NCI-H1436 treated with DMSO at 0.1 percent for 48 hours (cell line): ENCODE measurements around the gene AOC3.
"Not testable (repeated sequence)": the region's sequence is repeated elsewhere in the genome, so short reads cannot be mapped to it uniquely, and the experiment has no call there.

ENCODE experiments used
- DNase-seq: peaks from one replicate; lab custom pipeline; 2025; lab: John Stamatoyannopoulos, UW

The AOC3 gene

DNA sequence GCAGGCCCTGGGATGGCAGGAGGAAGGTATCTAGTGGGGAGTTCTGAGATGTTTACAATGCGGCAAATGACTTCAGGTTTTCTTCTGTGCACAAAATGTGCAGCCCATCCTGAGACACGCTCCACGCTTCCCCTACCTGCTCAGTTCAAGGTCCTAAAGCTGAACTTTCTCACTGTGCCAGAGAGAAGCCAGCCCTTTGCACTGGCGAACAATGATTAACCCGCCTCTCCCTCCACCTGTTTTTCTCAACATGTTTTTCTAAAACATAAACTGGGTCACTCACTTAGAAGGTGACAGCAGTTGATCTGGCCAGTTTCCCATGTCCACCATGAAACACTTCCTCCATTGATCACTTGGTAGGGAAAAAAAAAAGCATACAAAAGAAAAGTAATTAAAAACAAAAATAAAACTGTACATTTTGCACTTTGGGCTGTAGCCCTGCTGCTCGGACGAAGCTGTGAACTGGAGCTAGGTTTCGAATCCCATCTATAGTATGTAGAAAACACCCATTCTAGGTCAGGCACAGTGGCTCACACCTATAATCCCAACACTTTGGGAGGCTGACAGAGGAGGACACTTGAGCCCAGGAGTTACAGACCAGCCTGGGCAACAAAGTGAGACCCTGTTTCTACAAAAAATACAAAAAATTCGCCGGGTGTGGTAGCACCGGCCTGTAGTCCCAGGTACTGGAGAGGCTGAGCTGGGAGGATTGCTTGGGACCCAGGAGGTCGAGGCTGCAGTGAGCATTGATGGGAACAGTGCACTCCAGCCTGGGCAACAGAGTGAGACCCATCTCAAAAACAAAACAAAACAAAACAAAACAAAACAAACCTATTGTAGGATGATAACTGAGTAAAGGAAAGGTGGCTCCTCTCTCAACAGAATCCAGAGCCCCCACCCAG, 43.5 kb downstream of the AOC3 start:
- no peak for DNase-seq

DNA sequence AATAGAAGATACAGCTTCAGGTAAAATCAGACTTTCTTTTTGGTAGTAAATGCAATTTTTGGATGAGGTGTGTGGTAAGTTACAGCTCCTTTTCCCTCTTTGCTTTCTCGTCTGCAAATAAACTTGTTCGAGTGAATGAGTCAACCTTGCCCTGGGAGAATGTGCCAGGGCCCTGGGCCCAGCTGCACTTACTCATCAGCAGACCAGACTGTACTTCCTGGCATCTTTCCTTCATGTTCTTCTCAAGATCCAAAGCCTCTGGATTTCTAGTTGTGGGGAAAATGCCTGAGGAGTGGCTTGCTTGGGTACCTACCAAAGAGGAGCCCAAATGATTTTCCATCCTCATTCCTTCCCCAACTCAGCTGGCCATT, 44.2 kb downstream of the AOC3 start:
- no peak for DNase-seq

DNA sequence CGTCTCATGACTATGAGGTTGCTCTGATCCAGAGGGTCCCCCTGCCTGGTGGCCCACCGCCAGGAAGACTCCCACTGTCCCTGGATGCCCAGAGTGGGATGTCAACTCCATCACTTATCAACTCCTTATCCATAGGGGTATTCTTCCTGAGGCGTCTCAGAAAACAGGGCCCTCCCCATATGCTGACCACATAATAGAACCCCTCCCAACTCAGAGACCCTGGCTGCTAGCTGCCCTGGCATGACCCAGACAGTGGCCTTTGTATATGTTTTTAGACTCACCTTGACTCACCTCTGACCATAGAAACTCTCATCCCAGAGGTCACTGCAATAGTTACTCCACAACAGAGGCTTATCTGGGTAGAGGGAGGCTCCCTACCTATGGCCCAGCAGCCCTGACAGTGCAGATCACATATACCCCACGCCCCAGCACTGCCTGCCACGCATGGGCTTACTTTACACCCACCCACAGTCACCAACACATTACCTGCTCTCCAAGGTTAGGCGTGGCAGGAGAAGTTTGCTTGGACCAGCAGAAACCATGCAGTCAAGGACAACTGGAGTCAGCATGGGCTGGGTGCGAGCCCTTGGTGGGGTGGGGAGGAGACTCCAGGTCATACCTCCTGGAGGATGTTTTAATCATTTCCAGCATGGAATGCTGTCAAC, 47.3 kb downstream of the AOC3 start:
- DNase-seq, result no peak

DNA sequence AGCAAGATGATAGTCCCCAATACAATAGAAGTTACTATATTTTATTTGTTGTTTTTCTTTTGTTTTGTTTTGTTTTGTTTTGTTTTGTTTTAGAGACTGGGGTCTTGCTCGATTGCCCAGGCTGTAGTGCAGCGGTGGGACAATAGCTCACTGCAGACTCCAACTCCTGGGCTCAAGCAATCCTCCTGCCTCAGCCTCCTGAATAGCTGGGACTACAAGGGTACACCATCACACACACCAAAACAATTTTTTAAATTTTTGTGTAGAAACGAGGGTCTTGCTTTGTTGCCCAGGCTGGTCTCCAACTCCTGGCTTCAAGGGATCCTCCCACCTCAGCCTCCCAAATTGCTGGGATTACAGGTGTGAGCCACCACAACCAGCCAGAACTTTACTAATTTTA, 49.0 kb downstream of the AOC3 start:
- DNase-seq, result not testable (repeated sequence)

DNA sequence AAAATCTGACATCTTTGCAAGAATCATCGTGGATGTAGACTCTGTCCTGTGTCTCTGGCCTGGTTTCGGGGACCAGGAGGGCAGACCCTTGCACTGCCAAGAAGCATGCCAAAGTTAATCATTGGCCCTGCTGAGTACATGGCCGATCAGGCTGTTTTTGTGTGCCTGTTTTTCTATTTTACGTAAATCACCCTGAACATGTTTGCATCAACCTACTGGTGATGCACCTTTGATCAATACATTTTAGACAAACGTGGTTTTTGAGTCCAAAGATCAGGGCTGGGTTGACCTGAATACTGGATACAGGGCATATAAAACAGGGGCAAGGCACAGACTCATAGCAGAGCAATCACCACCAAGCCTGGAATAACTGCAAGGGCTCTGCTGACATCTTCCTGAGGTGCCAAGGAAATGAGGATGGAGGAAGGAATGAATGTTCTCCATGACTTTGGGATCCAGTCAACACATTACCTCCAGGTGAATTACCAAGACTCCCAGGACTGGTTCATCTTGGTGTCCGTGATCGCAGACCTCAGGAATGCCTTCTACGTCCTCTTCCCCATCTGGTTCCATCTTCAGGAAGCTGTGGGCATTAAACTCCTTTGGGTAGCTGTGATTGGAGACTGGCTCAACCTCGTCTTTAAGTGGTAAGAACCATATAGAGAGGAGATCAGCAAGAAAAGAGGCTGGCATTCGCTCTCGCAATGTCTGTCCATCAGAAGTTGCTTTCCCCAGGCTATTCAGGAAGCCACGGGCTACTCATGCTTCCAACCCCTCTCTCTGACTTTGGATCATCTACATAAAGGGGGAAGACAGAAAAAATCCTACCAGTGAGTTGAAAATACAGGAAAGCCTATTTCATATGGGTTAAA, 49.7 kb downstream of the AOC3 start, which contains the start of gene G6PC1:
Gene G6PC1 (plus strand): TSS at position 340 of the 872 bp plus-strand sequence. CDS start 78 bp downstream, at position 418.
- DNase-seq, result no peak

DNA sequence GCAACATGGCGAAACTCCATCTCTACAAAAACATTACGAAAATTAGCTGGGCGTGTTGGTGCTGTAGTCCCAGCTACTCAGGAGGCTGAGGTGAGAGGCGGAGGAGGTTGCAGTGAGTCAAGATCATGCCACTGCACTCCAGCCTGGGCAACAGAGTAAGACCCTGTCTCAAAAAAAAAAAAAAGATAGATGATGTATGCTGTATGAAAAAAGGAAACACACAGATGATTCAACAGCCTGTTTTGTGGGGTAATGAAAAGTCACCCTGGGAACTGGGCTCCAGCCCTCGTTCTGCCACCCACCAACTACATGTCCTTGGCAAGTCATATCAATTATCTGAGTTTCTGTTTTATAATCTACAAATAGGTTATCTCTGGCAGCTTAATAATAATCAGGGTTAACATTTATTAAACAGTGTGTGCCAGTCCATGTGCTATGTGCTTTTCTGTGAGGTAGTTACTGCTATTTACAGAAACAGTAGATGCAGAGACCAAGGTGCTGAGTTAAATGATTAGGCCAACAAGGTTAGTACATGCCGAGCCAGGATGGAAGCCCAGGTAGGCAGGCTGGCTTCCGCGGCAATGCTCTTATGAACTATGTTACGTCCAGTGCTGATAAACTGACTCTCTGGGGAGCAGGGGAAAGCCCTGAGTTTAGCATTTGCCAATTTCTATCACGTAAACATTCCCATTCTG, 50.7 kb downstream of the AOC3 start:
- no peak for DNase-seq

DNA sequence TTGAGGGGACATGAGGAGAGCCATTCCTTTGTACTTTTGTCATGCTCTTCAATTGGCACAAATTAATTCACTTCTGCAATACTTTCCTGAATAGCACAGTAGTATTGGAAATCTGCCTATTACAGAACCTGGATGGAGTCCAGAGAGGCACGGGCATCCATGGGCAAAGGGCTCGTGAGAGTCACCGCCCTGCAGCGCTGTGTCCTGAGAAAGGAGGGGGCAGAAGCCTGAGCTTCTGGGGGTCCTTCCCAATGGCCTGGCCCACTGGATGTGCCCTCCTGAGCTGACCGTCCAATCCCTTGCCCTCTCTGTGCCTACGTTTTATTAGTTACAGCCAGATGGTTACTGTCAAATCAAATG, 53.1 kb downstream of the AOC3 start:
- no peak for DNase-seq

DNA sequence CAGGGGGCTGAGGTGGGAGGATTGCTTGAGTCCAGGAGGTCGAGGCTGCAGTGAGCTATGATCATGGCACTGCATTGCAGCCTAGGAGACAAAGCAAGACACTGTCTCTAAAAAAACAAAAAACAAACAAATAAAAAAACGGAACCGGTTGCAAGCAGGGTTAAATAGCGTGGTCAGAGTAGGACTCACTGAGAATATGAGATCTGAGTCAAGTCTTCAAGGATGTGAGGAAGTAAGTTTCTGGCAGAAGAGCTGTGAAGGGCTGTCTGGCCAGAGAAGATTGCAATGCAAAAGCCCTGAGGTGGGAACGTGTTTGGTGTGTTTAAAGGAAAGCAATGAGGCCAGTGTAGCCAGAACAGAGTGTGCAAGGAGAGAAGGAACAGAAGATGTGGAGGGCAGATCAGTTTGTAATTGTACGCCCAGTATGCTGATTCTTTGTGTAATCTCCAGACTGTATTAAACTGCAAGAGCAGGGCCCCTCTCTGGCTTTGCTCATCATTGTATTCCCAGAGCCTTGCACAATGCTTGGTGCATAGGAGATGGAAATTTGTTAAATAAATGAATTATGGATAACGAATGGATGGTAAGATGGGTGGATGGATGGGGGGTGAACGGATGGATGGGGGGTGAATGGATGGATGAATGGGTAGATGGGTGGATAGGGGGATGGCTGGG, 55.9 kb downstream of the AOC3 start:
- DNase-seq, result no peak
